22Rv1 (cell line): Measurements from ENCODE around the gene PRUNE2.

Source experiments
- H3K27ac ChIP-seq: fragments of 450-650 bp; 2 replicates; pipeline ENCODE4 v1.5.1; 2017
- ZFX ChIP-seq: fragments of 450-650 bp; IDR thresholded peaks from 2 replicates; pipeline ENCODE4 v1.6.1; 2017; ENCODE audit warnings: antibody characterized with exemption, borderline replicate concordance
- TF ChIP-seq, protein P1 (sequence below): fragments of 450-650 bp; IDR thresholded peaks from 2 replicates; pipeline ENCODE4 v1.5.1; 2017; ENCODE audit warnings: mild to moderate bottlenecking

PRUNE2 gene

DNA sequence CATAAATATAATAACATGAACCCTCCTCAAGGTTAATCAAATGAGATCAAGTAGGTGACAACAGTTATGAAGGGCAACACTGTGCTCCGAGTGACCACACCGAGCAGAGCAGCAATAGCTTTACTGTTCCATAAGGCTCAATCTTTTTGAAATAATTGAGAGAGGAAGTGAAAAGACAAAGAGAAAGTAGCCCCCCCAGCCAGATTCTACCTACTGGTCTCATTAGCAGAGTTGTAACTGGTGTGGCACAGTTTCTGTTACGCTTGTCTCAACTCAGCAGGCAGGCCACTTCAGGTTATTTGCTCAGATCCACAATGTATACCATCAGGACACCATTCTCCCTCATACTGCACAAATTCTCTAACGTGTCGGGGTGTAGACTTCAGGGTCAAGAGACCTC lies 14.0 kb downstream of the PRUNE2 start:
- TF ChIP-seq, protein P1, sequence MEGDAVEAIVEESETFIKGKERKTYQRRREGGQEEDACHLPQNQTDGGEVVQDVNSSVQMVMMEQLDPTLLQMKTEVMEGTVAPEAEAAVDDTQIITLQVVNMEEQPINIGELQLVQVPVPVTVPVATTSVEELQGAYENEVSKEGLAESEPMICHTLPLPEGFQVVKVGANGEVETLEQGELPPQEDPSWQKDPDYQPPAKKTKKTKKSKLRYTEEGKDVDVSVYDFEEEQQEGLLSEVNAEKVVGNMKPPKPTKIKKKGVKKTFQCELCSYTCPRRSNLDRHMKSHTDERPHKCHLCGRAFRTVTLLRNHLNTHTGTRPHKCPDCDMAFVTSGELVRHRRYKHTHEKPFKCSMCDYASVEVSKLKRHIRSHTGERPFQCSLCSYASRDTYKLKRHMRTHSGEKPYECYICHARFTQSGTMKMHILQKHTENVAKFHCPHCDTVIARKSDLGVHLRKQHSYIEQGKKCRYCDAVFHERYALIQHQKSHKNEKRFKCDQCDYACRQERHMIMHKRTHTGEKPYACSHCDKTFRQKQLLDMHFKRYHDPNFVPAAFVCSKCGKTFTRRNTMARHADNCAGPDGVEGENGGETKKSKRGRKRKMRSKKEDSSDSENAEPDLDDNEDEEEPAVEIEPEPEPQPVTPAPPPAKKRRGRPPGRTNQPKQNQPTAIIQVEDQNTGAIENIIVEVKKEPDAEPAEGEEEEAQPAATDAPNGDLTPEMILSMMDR: no peak
- no peak for TF ChIP-seq ZFX
- H3K27ac ChIP-seq: no peak overlapping the region

DNA sequence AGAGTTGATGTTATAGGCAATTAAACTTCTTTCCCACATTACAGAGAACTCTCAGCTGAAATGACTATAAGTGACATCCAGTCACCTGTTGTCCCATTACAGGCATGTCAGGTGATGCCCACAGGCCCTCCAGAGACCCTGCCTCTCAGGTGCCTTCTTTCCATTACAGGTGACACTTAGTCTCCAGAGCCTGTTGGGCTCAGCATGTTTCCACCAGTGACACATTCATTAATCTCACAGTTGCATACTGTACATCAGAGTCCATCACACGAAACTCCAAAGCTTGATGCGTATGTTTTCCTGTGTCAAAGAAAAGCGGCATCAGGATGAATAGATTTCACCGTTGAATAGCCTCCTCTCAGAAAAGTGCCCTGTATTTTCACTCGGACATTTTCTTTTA lies 14.6 kb downstream of the PRUNE2 start:
- H3K27ac ChIP-seq: no peak overlapping the region
- no peak for TF ChIP-seq ZFX
- TF ChIP-seq, protein P1: no peak

DNA sequence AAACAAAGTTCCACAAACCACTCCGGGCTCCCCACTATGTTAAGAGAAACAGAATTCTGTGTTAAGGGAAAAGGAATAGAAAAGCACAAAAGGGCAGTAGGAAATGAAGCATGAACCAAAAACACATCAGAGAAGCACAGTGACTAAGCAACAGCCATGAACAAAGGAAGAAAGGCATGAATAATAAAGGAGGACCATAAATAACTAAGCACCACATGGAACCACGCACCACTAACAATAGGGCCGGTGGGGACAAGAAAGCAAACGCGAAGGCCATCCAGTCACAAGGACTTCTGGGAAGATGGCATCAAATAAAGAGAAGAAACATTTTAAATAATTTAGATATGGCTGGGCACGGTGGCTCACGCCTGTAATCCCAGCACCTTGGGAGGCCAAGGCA lies 18.0 kb downstream of the PRUNE2 start:
- H3K27ac ChIP-seq: no peak overlapping the region
- TF ChIP-seq, protein P1: no peak
- no peak for TF ChIP-seq ZFX

DNA sequence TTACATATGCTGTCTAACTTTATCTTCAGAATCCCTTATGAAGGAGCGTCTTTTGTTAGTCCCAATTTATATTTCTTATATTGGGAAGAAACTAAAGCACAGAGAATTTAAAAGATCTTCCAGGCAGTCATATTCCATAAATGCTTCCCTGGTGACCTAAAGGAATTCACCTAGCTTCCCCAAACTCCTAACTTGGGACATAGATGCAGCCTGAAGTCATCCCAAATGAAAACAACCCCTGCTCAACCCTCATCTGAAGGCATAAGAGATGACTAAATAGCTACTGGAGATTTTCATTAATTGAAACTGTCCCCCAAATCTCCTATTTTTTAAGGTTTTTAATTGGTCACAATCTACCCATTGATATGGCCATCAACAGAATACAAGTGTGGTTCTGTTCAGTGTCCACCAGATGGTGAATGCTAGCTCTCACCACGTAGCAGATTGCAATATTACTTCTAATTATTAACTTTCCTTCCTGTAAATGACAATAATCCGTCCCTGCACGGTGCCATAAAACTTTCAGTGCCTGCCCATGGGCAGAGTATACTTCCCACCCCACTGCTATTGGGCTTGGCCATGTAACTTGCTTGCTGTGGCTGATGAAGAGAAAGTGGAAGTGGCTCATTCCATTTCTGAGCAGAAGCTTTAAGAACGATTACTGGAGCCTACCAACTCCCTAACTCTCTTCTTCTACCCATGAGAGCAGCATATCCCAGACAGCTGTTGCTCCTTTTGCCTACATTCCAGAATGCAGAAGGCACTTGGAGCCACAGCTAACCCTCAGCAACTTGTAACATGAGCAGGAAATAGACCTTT lies 18.7 kb downstream of the PRUNE2 start:
- no peak overlapping the region for H3K27ac ChIP-seq
- TF ChIP-seq ZFX: no peak
- TF ChIP-seq, protein P1: no peak

DNA sequence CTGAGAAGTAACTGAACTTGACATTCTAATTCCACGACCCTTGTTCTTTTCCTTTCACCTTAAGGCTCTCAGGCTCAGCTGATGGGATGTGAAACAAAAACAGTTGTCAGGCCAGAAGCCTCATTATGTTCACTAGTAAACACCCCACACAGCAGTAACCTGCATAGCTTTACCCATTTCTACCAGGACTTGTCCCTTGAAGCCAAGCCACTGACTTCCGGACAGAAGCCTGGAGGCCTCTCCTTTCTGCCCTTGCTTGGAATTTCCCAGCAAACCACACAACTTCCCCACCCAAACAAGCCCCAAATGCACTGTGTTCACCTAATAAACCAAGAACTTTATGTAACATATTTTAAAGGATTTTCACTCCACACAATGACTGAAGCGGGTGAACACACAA lies 19.6 kb downstream of the PRUNE2 start:
- no peak for TF ChIP-seq ZFX
- TF ChIP-seq, protein P1: no peak
- no peak overlapping the region for H3K27ac ChIP-seq

DNA sequence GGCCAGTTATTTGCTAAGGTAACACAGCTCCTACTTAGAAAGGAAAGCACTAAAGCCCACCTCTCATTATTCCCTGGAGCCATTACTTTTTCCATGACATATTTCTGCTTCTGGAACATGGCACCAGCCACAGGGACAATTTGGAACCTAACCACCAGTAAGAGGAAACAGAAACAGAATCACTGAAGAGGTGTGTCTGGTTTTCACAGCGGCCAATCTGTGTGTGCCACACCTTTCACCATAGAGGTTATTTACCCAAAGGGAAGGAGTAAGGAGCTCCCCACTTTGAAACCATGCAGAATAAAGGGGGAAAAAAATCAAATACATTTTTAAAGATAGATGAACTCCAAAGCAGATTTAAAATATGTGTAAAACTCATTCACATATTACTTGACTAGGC lies 21.1 kb downstream of the PRUNE2 start:
- no peak overlapping the region for H3K27ac ChIP-seq
- TF ChIP-seq, protein P1: no peak
- no peak for TF ChIP-seq ZFX

DNA sequence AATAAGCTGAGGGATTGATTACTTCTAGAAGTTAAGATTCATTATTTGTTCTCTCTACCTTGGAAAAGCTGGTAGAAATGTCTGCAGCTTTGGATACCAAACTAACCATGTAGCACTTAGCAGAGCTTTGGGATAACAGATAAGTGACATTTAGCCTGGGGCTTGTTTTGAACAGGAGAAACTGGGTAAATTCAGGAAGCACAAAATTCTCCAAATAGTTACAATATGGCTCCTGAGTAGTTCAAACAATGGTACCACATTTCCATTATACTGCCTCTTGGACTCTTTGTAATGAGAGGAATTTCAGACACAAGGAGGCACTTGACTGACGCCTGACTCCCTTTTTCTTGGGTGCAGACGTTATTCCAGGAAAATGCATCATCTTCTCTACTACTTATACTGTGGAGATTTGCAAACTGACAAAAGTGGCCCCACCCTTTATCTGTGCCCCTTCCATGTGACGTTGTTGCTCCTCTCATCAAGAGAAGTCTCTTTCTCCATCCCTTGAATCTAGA lies 22.5 kb downstream of the PRUNE2 start:
- H3K27ac ChIP-seq: no peak overlapping the region
- TF ChIP-seq, protein P1: no peak
- TF ChIP-seq ZFX: no peak
